NCI-H146 (cell line): ENCODE results near the gene NOL7.
A peak's percentile ranks its signal among the peaks of the same experiment; 100 is the strongest.

Experiments used
- DNase-seq: peaks from one replicate; lab custom pipeline; 2025; lab: John Stamatoyannopoulos, UW

NOL7 gene

GRCh38 chr6:13597073-13597472 lies 18.1 kb upstream of the NOL7 start:
- no peak for DNase-seq

- no peak for DNase-seq
Observed at GRCh38 chr6:13600036-13600435, 15.1 kb upstream of the NOL7 start.

GRCh38 chr6:13604135-13604534 lies 11.0 kb upstream of the NOL7 start:
- DNase-seq = no peak

- no peak for DNase-seq
Observed at GRCh38 chr6:13604546-13605416, 10.4 kb upstream of the NOL7 start.

GRCh38 chr6:13605634-13606033 lies 9.5 kb upstream of the NOL7 start:
- no peak for DNase-seq

GRCh38 chr6:13611715-13612114 lies 3.4 kb upstream of the NOL7 start:
- no peak for DNase-seq

GRCh38 chr6:13613029-13613594 lies 2.0 kb upstream of the NOL7 start:
- DNase-seq = peak; percentile 3

- peak; percentile 74 for DNase-seq
Observed at GRCh38 chr6:13614126-13614925, 809 bp upstream of the NOL7 start.

- DNase-seq = peak; percentile 36
Observed at GRCh38 chr6:13615792-13616120, 621 bp downstream of the NOL7 start.

- DNase-seq = no peak
Observed at GRCh38 chr6:13617066-13617465, 1.9 kb downstream of the NOL7 start.

GRCh38 chr6:13624871-13625288 lies 9.7 kb downstream of the NOL7 start:
- DNase-seq = peak; percentile 10

- no peak for DNase-seq
Observed at GRCh38 chr6:13629459-13630116, 14.5 kb downstream of the NOL7 start.

GRCh38 chr6:13630499-13630898 lies 15.4 kb downstream of the NOL7 start:
- no peak for DNase-seq

GRCh38 chr6:13633343-13633742 lies 18.2 kb downstream of the NOL7 start:
- no peak for DNase-seq

GRCh38 chr6:13635948-13636658 lies 21.0 kb downstream of the NOL7 start:
- DNase-seq = no peak

GRCh38 chr6:13638014-13638413 lies 22.9 kb downstream of the NOL7 start:
- no peak for DNase-seq

GRCh38 chr6:13638626-13639025 lies 23.5 kb downstream of the NOL7 start:
- no peak for DNase-seq

- no peak for DNase-seq
Observed at GRCh38 chr6:13641315-13641714, 26.2 kb downstream of the NOL7 start.

- no peak for DNase-seq
Observed at GRCh38 chr6:13643125-13643524, 28.0 kb downstream of the NOL7 start.

- DNase-seq = no peak
Observed at GRCh38 chr6:13648850-13649249, 33.7 kb downstream of the NOL7 start.

- no peak for DNase-seq
Observed at GRCh38 chr6:13649393-13649792, 34.3 kb downstream of the NOL7 start.

GRCh38 chr6:13653296-13653695 lies 38.2 kb downstream of the NOL7 start:
- DNase-seq = no peak
